K562 treated with DMSO at 1 percent for 24 hours (cell line): ENCODE data around the gene TNRC6B. TPM values are rescaled to one million over a fixed set of nuclear protein-coding genes. Genes with fewer than 3 reads are reported as not detected.

ENCODE experiments used
- total RNA-seq: library from RNA; unstranded; fragments of 300-600 nt; gene quantifications from 2 replicates; pipeline ENCODE4 v1.2.3, GENCODE V29; 2022; ENCODE audit warnings: low read depth; ENCODE audit not compliant: insufficient read depth

Gene TNRC6B
- total RNA-seq, result 3.7 and 6.9 TPM in 2 replicates

GRCh38 chr22:40177738-40178416, at the start of gene TNRC6B:
TSS of gene TNRC6B (plus strand) at chr22:40177925. CDS start at chr22:40178136, 211 bp downstream.

GRCh38 chr22:40346185-40347118, 168.7 kb downstream of the TNRC6B start, which contains the start of gene ADSL:
TSS of gene ADSL (plus strand) at chr22:40346500. CDS start at chr22:40346559, 59 bp downstream.

Other genes with a start within 250 kb of the TNRC6B start
- 0.56 and 1.6 TPM in 2 replicates for gene TMA7B, start 217.5 kb upstream of the TNRC6B start, total RNA-seq
- 0.02 TPM in 1 of 2 replicates, not detected in the other for gene FAM83F, start 183.0 kb upstream of the TNRC6B start, total RNA-seq
- gene ADSL, start 168.6 kb downstream of the TNRC6B start, total RNA-seq, result 79.8 and 89.6 TPM in 2 replicates
- gene SGSM3, start 192.7 kb downstream of the TNRC6B start, total RNA-seq, result 66.1 and 78.5 TPM in 2 replicates